Neural crest cell (in vitro differentiated cells): ENCODE results near the gene SAMD8. TPM values are rescaled to one million over a fixed set of nuclear protein-coding genes. Genes with fewer than 3 reads are reported as not detected.
"Not testable (repeated sequence)": the region's sequence is repeated elsewhere in the genome, so short reads cannot be mapped to it uniquely, and the experiment has no call there.

Experiments
- DNase-seq: peaks from one replicate; pipeline ENCODE4 v3.0.0; 2021; ENCODE audit warnings: low read depth, mixed read lengths, low spot score
- H3K27ac Mint-ChIP-seq: one replicate; pipeline ENCODE4 v1.8.0; 2021; ENCODE audit warnings: mild to moderate bottlenecking, mixed read lengths; ENCODE audit not compliant: unreplicated experiment
- H3K27me3 Mint-ChIP-seq: 2 replicates; pipeline ENCODE4 v1.8.0; 2021; ENCODE audit warnings: low read depth, mild to moderate bottlenecking, mixed read lengths
- H3K36me3 Mint-ChIP-seq: 2 replicates; pipeline ENCODE4 v1.8.0; 2021; ENCODE audit warnings: low read depth, mild to moderate bottlenecking, mixed read lengths
- H3K4me1 Mint-ChIP-seq: 2 replicates; pipeline ENCODE4 v1.8.0; 2021; ENCODE audit warnings: mixed read lengths
- H3K4me3 Mint-ChIP-seq: one replicate; pipeline ENCODE4 v1.8.0; 2021; ENCODE audit warnings: mild to moderate bottlenecking, mixed read lengths
- H3K9me3 Mint-ChIP-seq: 2 replicates; pipeline ENCODE4 v1.8.0; 2021; ENCODE audit warnings: mixed read lengths
- total RNA-seq: library from RNA; stranded (reverse); gene quantifications from 2 replicates; pipeline ENCODE4 v1.2.1, GENCODE V29; 2021
- TF ChIP-seq, protein P1 (sequence below): fragments of 200-600 bp; sonication (generic); conservative IDR thresholded peaks from 2 replicates; pipeline ENCODE4 v1.5.0; 2021; ENCODE audit warnings: antibody characterized with exemption, mild to moderate bottlenecking

Gene SAMD8
- total RNA-seq, 1 donor from 2014 or later: 18.7 TPM

DNA sequence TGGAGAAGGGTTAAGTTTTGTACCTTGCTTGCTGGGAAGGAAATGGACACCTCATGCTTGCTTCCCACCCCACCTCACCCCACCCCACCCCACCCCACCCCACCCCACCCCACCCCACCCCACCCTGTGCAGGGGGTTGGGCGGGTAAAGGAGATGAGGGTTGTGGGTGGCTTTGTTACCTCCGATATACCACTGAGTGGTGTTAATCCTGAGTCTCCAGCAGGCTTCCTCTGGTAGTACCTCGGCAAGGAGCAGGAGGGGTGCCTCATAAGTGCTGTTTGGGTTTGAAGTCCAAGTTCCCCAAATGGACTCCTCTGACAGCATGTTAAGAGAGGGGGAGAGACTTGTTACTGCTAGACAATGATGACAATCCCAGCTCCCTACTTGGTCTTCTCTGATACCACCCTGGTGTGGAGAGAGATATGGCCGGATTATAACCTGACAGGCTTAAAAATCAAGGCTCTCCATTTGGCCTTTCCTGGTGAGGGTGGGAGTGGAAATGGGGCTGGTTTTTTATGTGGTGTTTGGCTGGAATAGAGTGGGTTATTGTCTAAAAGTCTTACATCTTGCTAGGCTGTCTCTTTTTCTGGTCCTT lies 11.7 kb downstream of the SAMD8 start:
- Mint-ChIP-seq H3K36me3 (no peaks in the 10 kb centered on the region), H3K4me3 (no peak overlapping the region), H3K9me3 (no peaks in the 10 kb centered on the region), H3K27ac (no peak overlapping the region), H3K27me3 (no peaks in the 10 kb centered on the region), H3K4me1 (no peaks in the 10 kb centered on the region)
- DNase-seq: no peak
- TF ChIP-seq, protein P1, sequence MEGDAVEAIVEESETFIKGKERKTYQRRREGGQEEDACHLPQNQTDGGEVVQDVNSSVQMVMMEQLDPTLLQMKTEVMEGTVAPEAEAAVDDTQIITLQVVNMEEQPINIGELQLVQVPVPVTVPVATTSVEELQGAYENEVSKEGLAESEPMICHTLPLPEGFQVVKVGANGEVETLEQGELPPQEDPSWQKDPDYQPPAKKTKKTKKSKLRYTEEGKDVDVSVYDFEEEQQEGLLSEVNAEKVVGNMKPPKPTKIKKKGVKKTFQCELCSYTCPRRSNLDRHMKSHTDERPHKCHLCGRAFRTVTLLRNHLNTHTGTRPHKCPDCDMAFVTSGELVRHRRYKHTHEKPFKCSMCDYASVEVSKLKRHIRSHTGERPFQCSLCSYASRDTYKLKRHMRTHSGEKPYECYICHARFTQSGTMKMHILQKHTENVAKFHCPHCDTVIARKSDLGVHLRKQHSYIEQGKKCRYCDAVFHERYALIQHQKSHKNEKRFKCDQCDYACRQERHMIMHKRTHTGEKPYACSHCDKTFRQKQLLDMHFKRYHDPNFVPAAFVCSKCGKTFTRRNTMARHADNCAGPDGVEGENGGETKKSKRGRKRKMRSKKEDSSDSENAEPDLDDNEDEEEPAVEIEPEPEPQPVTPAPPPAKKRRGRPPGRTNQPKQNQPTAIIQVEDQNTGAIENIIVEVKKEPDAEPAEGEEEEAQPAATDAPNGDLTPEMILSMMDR: no peak

DNA sequence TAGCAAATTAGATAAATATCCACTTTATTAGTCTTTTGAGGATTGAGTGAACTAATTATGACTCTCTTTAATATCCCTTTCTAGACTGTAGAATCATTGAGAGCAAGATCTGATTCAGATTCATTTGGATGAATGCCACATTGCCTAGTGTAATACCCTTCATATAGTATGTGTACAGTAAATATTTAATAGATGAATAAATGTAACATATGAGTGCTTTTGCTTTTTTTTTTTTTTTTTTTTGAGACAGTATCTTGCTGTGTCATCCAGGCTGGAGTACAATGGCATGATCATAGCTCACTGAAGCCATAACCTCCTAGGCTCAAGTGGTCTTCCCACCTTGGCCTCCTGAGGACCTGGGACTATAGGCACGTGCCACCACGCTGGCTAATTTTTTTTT lies 14.8 kb downstream of the SAMD8 start:
- Mint-ChIP-seq H3K27me3 (no peaks in the 10 kb centered on the region), H3K27ac (no peak overlapping the region), H3K36me3 (no peaks in the 10 kb centered on the region), H3K9me3 (no peaks in the 10 kb centered on the region), H3K4me3 (no peak overlapping the region), H3K4me1 (no peaks in the 10 kb centered on the region)
- TF ChIP-seq, protein P1: no peak
- DNase-seq: no peak

GRCh38 chr10:75127471-75127870 lies 16.0 kb downstream of the SAMD8 start:
- DNase-seq: no peak
- no peaks in the 10 kb centered on the region for H3K36me3 Mint-ChIP-seq
- no peaks in the 10 kb centered on the region for H3K4me1 Mint-ChIP-seq
- TF ChIP-seq, protein P1: no peak
- no peak overlapping the region for H3K4me3 Mint-ChIP-seq
- no peak overlapping the region for H3K27ac Mint-ChIP-seq
- no peaks in the 10 kb centered on the region for H3K9me3 Mint-ChIP-seq
- no peaks in the 10 kb centered on the region for H3K27me3 Mint-ChIP-seq

DNA sequence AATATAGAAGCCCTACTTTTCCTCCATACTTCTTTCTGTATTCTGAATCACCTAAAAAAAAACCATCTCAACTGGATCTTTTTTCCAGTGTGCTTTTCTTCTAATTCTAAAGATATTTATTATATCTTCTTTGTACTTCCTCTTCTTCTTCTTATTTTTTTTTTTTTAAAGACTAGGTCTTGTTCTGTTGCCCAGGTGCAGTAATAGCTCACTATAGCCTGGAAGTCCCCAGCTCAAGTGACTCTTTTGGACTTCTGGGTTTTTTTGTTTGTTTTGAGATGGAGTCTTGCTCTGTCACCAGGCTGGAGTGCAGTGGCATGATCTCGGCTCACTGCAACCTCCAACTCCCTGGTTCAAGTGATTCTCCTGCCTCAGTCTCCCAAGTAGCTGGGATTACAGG lies 17.5 kb downstream of the SAMD8 start:
- not testable (repeated sequence) for H3K4me1 Mint-ChIP-seq, H3K27ac Mint-ChIP-seq

GRCh38 chr10:75129537-75129936 lies 18.1 kb downstream of the SAMD8 start:
- Mint-ChIP-seq H3K4me3 (no peak overlapping the region), H3K27me3 (no peaks in the 10 kb centered on the region), H3K36me3 (peaks cover 3% of the 10 kb centered on the region), H3K27ac (no peak overlapping the region), H3K4me1 (no peaks in the 10 kb centered on the region), H3K9me3 (peaks cover 6% of the 10 kb centered on the region)
- no peak for DNase-seq
- TF ChIP-seq, protein P1: no peak

More for the DNA sequence above, 17.5 kb downstream of the SAMD8 start:
- not testable (repeated sequence) for DNase-seq, H3K9me3 Mint-ChIP-seq, H3K27me3 Mint-ChIP-seq, H3K4me3 Mint-ChIP-seq, H3K36me3 Mint-ChIP-seq

DNA sequence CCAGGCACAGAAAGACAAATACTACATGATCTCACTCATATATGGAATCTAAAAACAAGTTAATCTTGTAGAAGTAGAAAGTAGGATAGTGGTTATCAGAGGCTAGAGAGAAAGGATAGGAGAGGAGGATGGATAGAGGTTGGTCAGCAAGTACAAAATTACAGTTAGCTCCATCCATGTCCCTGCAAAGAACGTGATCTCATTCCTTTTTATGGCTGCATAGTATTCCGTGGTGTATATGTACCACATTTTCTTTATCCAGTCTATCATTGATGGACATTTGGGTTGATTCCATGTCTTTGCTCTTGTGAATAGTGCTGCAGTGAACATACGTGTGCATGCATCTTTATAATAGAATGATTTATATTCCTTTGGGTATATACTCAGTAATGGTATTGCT lies 22.2 kb downstream of the SAMD8 start:
- H3K9me3 Mint-ChIP-seq: not testable (repeated sequence)

More for the DNA sequence above, 22.2 kb downstream of the SAMD8 start:
- H3K27ac Mint-ChIP-seq, H3K4me3 Mint-ChIP-seq, H3K36me3 Mint-ChIP-seq, H3K27me3 Mint-ChIP-seq, DNase-seq, H3K4me1 Mint-ChIP-seq: not testable (repeated sequence)
